Prostate gland (tissue), 2 donors: ENCODE results near the gene CPED1. TPM values are rescaled to one million over a fixed set of nuclear protein-coding genes. Genes with fewer than 3 reads are reported as not detected.

Source experiments
- DNase-seq: peaks from one replicate; pipeline ENCODE4 v3.0.0-alpha.2; 2019; ENCODE audit warnings: low spot score
- H3K27ac ChIP-seq, 2 donors: fragments of 200-600 bp; sonication (generic); 2 replicates each; pipeline ENCODE4 v1.5.1; 2017 to 2019
- H3K27me3 ChIP-seq: fragments of 200-600 bp; sonication (generic); replicated peaks from 2 replicates; pipeline ENCODE4 v1.5.1; 2019; ENCODE audit not compliant: insufficient read depth
- H3K36me3 ChIP-seq, 2 donors: fragments of 200-600 bp; sonication (generic); 1 replicate in 1 of 2; 2 replicates in 1 of 2; pipeline versions ENCODE4 v1.5.1 to v1.8.1; 2017 to 2019
- H3K4me1 ChIP-seq: fragments of 200-600 bp; sonication (generic); replicated peaks from 2 replicates; pipeline ENCODE4 v1.5.1; 2019
- H3K4me3 ChIP-seq, 2 donors: fragments of 200-600 bp; sonication (generic); 2 replicates each; pipeline ENCODE4 v1.5.1; 2017 to 2019
- H3K9me3 ChIP-seq: fragments of 200-600 bp; sonication (generic); 2 replicates; pipeline ENCODE4 v1.5.1; 2017
- CTCF ChIP-seq, 4 experiments: fragments of 200-600 bp in 2 of 4; fragments of 450-650 bp in 2 of 4; sonication (generic) in 2 of 4; IDR thresholded peaks; 1 replicate in 3 of 4; 2 replicates in 1 of 4; pipeline ENCODE4 v1.5.1; 2016 to 2019; ENCODE audit warnings: antibody characterized with exemption in 4 of 4, mild to moderate bottlenecking in 2 of 4, moderate library complexity in 2 of 4
- POLR2A ChIP-seq: fragments of 450-650 bp; IDR thresholded peaks from one replicate; pipeline ENCODE4 v1.6.1; 2016; ENCODE audit warnings: antibody characterized with exemption, mild to moderate bottlenecking
- POLR2AphosphoS5 ChIP-seq: sonication (generic); formaldehyde crosslinking; IDR thresholded peaks from one replicate; pipeline ENCODE4 v1.6.1; 2017; ENCODE audit warnings: antibody characterized with exemption
- WGBS: methylation state at CpG from one replicate; pipeline ENCODE4 v1.1.5; 2018; 5-methylcytosine and 5-hydroxymethylcytosine counted together
- intact Hi-C: fragments of 100-400 bp; cut with DNase I; formaldehyde crosslinking; loops from one replicate; pipeline ENCODE4 v1.14.2; 2022
- total RNA-seq, 2 donors: library from RNA; depleted of rRNA; stranded (reverse); fragments of >200 nt; gene quantifications; one replicate each; pipeline ENCODE4 v1.1.0, GENCODE V29; 2016

CPED1 gene
- total RNA-seq, 2 donors from 2014 or later = 10.7 to 23.3 TPM

DNA sequence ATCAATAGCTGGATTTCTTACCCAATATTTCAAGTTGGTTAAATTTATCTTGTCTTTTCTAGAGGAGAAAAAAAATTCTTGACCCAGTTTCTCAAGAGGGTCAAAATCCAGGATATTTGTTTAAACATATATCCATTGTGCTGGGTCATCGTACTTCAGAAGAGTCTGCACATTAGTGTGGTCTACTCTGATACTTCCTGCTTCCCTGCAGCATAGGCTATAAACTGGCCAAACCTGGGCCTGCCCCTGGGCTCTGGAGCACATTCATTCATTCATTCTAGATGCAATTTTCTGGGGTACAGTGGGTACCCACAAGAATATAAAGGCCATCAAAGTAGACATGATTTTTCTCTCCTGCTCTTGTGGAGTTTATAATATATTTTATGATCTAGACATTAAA, 198.2 kb downstream of the CPED1 start:
- Histone ChIP-seq H3K27ac (no peak overlapping the region), H3K36me3 (no peaks in the 10 kb centered on the region), H3K9me3 (no peaks in the 10 kb centered on the region), H3K27me3 (no peaks in the 10 kb centered on the region), H3K4me1 (no peaks in the 10 kb centered on the region), H3K4me3 (no peak overlapping the region)
- intact Hi-C loops = no loop called here
- 76% methylated on average over 1 of the region's 1 CpG for WGBS
- TF ChIP-seq CTCF (IDR thresholded peaks at IDR 0.05) (no peak), POLR2A (no peak), POLR2AphosphoS5 (no peak)
- no peak for DNase-seq

DNA sequence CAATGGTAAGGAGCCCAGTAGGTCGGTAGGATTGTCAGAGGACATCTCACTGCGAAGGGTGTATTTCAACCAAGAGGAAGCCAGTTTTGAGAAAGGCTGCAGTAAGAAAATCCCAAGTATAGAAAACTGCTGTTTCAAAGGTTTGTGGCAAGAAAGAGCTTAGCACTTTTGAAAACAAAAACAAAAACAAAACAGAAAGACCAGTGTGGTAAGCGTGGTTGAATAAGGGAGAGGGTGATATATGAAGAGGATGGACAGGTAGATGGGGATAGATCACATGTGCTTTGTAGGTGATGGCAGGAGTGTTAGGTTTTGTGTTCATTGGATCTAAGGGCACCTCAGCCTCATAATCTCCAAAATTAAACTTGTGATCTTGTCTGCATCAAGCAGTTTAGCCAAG, 198.7 kb downstream of the CPED1 start:
- no peaks in the 10 kb centered on the region for H3K36me3 ChIP-seq
- no peaks in the 10 kb centered on the region for H3K27me3 ChIP-seq
- TF ChIP-seq CTCF (IDR thresholded peaks at IDR 0.05) (no peak), POLR2A (no peak), POLR2AphosphoS5 (no peak)
- no peak overlapping the region for H3K27ac ChIP-seq
- H3K9me3 ChIP-seq = no peaks in the 10 kb centered on the region
- intact Hi-C loops = no loop called here
- DNase-seq = no peak
- no peaks in the 10 kb centered on the region for H3K4me1 ChIP-seq
- H3K4me3 ChIP-seq = no peak overlapping the region
- WGBS = 93% methylated on average over 3 of the region's 3 CpGs

- no peaks in the 10 kb centered on the region for H3K27me3 ChIP-seq
- no peaks in the 10 kb centered on the region for H3K9me3 ChIP-seq
- no peak overlapping the region for H3K4me3 ChIP-seq
- TF ChIP-seq POLR2A (no peak), CTCF (IDR thresholded peaks at IDR 0.05) (no peak), POLR2AphosphoS5 (no peak)
- no peak overlapping the region for H3K27ac ChIP-seq
- intact Hi-C loops = no loop called here
- no peaks in the 10 kb centered on the region for H3K4me1 ChIP-seq
- no peak for DNase-seq
- no peaks in the 10 kb centered on the region for H3K36me3 ChIP-seq
Observed at GRCh38 chr7:121187676-121188075, 199.2 kb downstream of the CPED1 start.

DNA sequence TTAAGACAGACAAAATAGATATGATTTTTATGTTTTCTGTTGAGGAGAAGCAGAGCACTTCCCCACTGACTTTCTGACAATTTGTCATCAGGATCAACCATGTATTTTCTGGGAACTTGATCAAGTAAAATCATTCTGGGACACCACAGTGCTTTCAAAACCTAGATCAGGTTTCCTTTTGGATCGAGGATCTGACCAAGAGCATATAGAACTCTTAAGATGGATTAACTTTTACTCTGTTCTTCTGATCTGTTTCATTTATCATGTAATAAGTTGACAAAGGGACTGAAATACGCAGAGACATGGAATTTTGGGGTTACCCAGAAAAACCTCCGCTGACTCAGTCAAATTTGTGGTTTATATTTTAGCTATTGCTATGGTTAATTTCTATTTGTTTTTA, 204.3 kb downstream of the CPED1 start:
- H3K27me3 ChIP-seq = no peaks in the 10 kb centered on the region
- 76% methylated on average over 3 of the region's 3 CpGs for WGBS

DNA sequence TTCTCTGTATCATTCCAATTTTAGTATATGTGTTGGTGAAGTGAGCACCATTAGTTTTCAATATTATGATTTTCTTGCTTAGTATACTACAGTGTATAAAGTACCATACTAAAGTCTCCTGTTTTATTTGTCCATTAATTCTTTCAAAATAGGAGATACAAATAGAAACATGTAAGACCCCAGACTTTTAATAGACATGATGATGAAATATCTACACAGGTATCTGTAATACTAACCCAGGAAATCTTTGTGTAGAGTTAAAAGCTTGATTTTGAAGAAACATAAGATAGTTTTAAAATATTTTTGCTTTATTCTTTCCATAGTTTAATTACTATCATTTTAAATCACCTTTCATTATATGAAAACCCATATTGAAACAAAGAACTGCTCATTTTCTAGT, 206.5 kb downstream of the CPED1 start:
- Histone ChIP-seq H3K4me3 (no peak overlapping the region), H3K9me3 (no peaks in the 10 kb centered on the region), H3K27ac (no peak overlapping the region), H3K36me3 (no peaks in the 10 kb centered on the region), H3K27me3 (no peaks in the 10 kb centered on the region), H3K4me1 (no peaks in the 10 kb centered on the region)
- no peak for TF ChIP-seq POLR2A
- TF ChIP-seq POLR2AphosphoS5 = no peak
- TF ChIP-seq CTCF (IDR thresholded peaks at IDR 0.05) = no peak
- intact Hi-C loops = no loop called here
- no peak for DNase-seq

More for the DNA sequence above, 204.3 kb downstream of the CPED1 start:
- no peaks in the 10 kb centered on the region for H3K9me3 ChIP-seq
- no peak overlapping the region for H3K27ac ChIP-seq
- no peak overlapping the region for H3K4me3 ChIP-seq
- intact Hi-C loops = no loop called here
- TF ChIP-seq POLR2A = no peak
- TF ChIP-seq CTCF (IDR thresholded peaks at IDR 0.05) = no peak
- no peak for TF ChIP-seq POLR2AphosphoS5
- DNase-seq = no peak
- H3K4me1 ChIP-seq = no peaks in the 10 kb centered on the region
- H3K36me3 ChIP-seq = no peaks in the 10 kb centered on the region
